HG03378 (cell line): ENCODE measurements around the gene ARL6.
"Not testable (repeated sequence)": the region's sequence is repeated elsewhere in the genome, so short reads cannot be mapped to it uniquely, and the experiment has no call there.

Experiments used
- ATAC-seq: cut with Tn5 transposase; IDR thresholded peaks from one replicate; pipeline ENCODE4 v1.9.1; 2021; ENCODE audit warnings: mild to moderate bottlenecking, moderate library complexity; ENCODE audit not compliant: unreplicated experiment

Gene ARL6

DNA sequence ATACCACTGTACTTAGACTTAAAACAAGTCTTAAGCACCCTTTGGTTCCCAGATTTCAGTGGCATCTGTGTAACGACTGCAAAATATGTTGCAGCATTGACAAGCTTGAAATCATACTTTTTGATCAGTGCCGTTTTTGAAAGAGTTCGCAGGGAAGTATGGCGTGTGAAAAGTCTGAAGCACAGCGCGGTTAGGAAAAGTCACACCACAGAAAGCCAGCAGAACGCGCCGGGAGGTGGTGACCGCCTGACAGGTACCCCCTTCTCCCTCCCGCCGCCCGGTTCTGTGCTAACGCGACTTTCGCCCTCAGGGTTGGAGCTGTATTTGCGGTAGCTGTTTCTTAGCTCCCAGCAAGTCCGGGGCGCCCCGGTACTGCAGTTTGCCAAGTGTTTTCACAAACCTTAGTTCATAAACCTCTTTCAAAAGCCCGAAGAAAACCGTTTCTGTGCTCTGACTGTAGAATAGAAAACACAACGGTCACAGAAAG lies 56.8 kb downstream of the ARL6 start:
- ATAC-seq: peak; percentile 55

DNA sequence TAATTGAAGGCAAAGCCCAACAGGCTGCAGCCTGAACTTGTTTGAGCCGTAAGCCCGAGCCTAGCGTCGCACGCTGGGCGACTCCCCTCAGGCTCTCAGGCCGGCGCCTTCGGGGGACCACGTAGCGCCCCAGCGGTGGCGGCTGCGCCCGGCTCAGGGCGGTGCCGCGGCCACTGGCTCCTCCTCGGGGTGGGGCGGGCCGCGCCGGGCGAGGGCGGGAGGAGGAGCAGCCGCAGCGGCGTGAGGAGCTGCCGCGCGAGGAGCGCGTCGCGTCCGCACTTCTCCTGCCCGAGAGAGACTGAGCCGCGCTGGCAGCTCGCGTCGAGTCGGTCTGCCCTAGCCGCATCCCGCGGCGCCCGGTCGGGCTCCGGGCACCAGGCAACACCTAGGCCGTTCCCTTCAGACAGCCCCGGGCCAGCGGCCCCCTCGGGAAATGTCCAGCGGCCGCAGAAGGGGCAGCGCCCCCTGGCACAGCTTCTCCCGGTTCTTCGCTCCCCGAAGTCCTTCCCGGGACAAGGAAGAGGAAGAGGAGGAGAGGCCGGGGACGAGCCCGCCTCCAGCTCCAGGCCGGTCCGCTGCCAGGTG lies 57.3 kb downstream of the ARL6 start, which contains the start of gene CRYBG3:
Gene CRYBG3 (plus strand): TSS at position 238 of the 585 bp plus-strand sequence. CDS start 196 bp downstream, at position 434.
- ATAC-seq: peak; percentile 88

DNA sequence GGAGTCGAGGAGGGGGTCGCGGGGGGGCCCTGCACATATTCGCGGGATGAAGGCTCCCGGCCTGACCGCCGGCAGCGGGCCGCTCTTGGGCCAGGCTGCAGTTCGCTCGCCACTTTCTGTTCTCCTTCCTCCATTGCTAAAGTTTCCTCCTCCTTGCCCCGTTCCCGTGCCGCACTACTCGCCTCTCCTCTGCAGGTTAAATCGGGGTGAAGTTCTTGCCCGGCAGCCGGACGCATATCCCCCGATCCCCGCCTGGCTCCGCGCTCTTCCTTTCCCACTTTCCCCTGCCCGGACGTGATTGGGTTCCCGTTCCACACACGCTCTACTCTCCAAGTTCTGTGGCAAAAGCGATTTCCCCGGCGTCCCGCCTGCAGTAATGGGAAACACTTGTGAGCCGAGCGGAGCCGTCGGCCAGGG lies 57.8 kb downstream of the ARL6 start:
- ATAC-seq: peak; percentile 27

DNA sequence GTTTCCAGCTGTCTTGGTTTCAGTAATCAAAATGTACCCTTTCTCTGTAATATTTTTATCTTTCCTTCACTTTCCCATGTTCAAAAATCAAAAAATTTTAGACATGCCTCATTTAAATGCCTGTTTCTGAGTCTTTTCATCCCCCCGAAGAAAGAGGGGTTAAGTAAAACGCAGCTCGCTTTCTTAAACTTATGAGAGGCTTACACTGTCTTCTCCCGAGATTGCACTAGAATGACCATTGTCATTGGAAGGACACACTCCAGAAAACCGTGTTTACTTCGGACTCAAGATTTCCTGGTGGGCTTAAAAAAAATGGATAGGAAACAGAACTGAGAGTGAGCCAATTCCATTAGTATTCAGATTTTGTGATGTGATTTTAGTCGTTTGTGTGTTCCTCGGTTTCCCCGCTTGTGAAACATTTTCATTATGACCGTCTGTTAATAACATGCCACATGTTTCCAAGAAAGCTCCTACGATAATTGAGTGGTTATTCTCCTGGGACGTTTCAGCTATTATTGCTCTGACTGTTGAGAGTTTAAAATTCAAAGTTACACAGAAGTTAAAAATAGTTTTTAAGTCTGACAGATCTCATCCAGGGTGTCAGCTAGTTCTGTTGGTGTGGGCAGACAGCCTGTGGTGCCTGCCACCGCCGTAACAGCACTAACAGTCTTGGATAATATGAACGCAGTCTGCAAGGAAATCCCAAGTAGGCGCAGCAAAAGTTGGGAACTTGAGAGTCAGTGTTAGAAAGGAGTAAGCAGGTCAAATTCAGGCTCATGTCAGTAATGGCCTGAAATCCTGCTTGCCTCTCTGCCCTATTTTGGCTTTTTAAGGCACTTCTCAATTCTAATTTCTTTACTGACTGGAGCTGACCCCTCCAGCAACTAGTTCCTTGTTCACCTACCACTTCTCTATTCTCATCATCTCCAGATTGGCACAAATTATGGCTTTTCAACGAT lies 58.8 kb downstream of the ARL6 start:
- ATAC-seq: no peak

DNA sequence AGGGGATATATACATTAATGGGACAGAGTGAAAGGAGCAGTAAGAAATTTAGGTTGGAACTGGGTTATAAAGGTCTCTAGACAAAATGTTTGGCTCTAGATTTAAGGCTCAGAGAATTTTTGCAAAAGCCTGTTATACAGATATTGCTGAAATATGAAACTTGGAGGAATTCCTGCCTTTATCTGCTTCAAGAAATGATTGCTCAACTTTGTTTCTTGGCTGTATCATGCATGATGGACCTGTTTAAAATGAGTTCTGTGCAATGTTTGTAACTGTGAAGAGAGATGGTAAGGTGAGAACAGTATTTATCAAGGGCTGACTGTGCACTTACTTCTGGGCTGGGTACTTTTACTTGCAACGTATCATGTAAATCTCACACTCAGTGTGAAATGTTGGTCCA lies 60.5 kb downstream of the ARL6 start:
- no peak for ATAC-seq

DNA sequence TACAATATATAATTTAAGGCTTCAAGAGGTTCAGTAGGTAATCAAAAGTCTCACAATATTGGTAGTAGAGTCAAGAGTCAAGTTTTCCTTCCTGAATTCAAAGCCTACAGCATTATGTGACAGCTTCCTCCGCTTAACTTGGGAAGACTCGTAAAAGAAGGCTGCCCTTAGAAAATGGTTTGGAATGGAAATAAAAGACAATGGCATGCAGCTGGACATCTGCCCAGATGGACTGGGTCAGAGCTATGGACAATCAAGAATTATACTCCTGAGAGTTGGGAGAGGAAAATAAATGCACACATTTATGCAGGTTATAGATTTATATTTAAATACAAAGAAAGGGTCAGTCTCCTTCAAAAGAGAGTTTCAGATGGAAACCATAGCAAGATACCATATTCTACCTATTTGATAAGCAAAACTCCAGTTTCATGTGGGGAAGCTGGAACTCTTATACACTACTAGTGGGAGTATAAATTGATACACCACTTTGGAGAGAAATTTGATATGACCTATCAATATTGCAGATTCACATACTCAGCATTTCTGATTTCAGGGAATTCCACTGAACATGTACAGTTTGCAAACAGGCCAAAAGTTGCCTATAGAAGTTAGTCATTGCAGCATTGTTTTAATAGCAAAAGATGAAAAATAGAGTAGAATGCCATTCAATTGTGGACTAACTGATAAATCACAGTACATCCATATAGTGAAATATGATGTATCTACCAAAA lies 63.3 kb downstream of the ARL6 start:
- ATAC-seq: no peak

DNA sequence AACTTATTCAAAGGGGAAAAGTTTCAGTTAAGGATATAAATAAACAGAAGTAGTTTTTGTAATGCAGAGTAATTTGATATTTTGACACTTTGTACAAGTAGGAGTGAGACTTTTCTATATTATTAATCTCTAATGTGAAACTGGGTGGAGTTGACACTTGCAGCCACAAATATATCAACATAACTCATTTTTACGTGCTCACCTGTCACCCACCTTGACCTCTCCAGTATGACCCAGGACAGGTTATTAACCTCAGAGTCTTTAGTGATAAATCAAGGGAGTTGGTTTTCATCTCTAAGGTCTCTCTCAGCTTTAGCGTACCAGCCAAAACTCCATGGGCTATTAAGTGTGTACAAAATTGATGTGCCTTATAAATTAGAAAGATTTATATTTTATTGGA lies 64.6 kb downstream of the ARL6 start:
- no peak for ATAC-seq

DNA sequence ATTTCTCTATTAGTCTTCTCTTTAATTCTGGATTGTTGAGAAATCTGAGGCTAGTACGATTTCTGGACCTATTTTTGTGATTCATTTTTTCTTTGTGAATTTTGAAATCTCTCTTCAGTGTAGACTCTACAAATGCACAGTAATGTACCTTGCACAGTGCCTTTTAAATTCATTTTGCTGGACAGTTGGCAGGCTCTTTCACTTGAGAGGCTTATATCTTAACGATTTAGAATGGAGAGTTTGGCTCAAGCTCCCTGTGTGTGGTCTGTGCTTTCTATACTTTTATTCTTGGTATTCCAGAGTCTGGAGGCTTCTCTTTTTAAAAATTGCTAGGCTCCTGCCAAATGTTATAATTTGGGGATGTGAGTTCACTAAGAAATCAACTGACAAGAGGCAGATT lies 66.1 kb downstream of the ARL6 start:
- no peak for ATAC-seq

DNA sequence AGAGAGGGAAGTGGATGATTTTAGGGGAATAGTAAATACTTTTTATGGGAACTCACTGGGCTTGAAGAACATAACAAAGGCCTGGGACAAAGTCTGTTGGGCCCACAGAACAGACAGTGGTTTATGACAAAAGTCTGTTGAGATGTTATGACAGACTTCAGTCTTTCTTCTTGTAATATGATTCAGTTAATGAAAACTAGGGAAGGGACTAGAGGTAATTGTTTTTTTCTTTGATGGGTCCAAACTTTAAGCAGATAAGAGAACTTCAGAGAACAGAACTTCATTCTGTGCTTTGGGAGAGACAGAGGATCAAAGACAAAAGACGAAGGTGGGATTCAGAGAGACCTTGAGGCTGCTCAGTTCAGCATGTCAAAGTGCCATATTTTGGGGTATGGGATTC lies 66.6 kb downstream of the ARL6 start:
- no peak for ATAC-seq

DNA sequence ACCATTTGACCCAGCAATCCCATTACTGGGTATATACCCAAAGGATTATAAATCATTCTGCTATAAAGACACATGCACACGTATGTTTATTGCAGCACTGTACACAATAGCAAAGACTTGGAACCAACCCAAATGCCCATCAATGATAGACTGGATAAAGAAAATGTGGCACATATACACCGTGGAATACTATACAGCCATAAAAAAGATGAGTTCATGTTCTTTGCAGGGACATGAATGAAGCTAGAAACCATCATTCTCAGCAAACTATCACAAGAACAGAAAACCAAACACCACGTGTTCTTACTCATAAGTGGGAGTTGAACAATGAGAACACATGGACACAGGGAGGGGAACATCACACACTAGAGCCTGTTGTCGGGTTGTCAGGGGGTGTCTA lies 68.6 kb downstream of the ARL6 start:
- not testable (repeated sequence) for ATAC-seq

DNA sequence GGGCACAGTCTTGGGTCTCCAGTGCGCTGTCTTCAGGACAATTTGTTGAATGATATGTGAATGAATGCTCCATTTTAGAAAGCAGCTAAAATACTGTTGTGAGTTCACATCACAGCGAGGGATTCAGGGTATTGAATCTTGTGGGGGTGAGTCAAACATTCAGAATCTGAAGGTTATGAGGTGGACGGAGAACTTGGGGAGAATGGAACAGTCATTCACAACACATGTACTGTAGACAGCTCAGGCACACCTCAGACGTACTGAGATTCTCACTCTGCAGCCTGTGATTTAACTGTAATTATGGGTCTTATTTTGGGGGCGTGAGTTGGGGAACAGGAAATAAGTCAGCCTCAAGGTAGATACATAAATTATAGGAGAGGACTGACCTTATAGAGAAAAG lies 71.2 kb downstream of the ARL6 start:
- no peak for ATAC-seq

DNA sequence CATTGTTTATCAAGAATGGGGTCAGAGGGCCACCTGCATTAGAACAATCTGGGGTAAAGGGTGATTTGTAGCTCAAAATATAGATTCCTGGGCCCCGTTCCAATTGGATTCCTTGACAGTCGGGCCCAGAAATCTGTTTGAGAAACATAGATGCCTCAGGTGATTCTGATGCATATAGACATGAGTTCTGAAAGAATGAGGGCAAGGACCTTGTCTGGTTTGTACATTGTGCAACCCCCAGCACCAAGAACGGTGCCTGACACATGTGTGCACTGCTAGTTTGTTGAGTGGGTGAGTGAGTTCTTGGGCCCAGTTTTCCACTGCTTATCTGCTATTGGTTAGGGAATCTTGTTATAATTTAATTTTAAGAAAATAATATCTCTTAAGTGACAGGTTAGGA lies 73.8 kb downstream of the ARL6 start:
- ATAC-seq: no peak

DNA sequence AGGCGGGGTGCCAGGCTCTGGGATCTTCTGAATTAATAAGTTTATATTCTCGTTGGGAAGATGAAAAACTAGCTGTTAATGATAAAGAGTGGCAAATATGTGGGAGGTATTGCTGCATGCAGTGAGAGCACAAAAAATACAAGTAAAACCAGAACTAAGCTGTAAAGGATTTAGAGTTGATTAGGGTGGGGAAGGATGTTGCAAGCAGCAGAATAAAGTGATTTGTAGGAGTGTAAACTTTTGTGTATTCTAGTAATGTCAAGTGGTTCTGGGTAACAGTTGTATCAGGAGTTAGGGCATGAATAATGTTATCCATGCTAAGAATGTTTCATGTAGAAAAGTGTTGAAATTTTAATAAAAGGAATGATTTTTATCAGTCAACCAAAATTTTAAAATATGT lies 75.4 kb downstream of the ARL6 start:
- ATAC-seq: no peak

DNA sequence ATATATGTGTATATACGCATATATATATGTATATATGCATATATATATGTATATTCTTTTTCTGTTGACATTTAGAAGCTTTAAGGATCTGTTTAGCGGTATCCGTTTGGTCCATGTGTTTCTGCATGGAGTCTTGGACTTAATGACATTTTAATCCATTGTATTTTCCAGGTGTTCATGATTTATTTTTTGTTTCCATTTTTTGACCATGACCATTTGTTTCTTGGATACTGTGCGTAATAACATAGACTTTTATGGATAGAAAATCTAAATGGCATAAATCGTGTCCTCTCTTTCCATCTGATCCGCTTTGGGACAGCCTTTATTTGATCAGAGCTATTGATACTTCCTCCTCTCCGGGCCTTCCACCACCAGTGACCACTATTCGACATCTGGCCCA lies 76.7 kb downstream of the ARL6 start:
- ATAC-seq: no peak

DNA sequence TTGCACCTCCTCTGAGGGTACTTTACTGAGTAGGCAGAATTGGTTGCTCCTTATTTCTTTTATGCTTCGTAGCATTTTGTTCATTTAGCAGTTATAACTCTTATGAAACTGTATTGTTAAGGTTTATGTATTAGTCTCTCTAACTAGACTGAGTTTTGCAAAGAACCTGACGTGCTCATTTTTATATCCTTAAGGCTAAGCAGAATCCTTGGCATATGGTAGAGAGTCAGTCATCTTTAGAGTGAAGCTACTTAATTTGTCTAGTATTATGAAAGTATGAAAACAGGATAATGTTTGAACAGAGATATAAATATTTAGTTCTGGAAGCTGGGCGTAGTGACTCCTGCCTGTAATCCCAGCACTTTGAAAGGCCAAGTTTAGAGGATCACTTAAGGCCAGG lies 77.4 kb downstream of the ARL6 start:
- ATAC-seq: no peak

DNA sequence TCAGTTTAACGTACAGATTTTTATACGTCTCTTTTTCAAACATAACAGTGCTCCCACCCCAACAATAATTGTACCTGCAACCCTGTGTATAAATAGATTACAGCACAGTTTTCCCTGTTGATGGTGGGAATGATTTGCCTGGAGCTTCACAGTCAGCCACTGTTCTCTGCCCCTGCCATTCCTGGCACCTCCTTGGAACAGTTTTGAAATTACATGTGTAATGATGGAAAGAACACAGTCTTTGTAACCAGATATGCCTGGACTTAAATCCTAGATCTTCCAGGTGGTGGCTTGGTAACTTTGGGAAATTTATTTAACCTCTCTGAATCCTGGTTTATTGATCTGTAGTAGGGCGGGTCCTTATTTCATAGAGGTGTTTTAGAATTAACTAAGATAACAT lies 84.2 kb downstream of the ARL6 start:
- ATAC-seq: no peak
